COR-L47 (cell line): ENCODE measurements around the gene HECTD2.
"Not testable (repeated sequence)": the region's sequence is repeated elsewhere in the genome, so short reads cannot be mapped to it uniquely, and the experiment has no call there.

ENCODE experiments used
- DNase-seq: peaks from one replicate; lab custom pipeline; 2025; lab: John Stamatoyannopoulos, UW

Gene HECTD2

GRCh38 chr10:91409869-91410637 lies at the start of gene HECTD2:
Gene HECTD2, plus strand, starts transcription at chr10:91410344. Its CDS starts 95 bp downstream, at chr10:91410439.
- DNase-seq, result peak; percentile 50

- no peak for DNase-seq
These were observed 49.7 kb upstream of the HECTD2 start for GRCh38 chr10:91360461-91360860.

GRCh38 chr10:91365519-91365918 lies 44.6 kb upstream of the HECTD2 start:
- not testable (repeated sequence) for DNase-seq

GRCh38 chr10:91366704-91367103 lies 43.4 kb upstream of the HECTD2 start:
- DNase-seq, result no peak

GRCh38 chr10:91367127-91367531 lies 43.0 kb upstream of the HECTD2 start:
- DNase-seq, result no peak

- DNase-seq, result no peak
These were observed 42.6 kb upstream of the HECTD2 start for GRCh38 chr10:91367558-91367957.

GRCh38 chr10:91369978-91370589 lies 40.1 kb upstream of the HECTD2 start:
- not testable (repeated sequence) for DNase-seq

- DNase-seq, result no peak
These were observed 36.1 kb upstream of the HECTD2 start for GRCh38 chr10:91374052-91374451.

GRCh38 chr10:91378061-91378460 lies 32.1 kb upstream of the HECTD2 start:
- DNase-seq, result no peak

- DNase-seq, result no peak
These were observed 29.3 kb upstream of the HECTD2 start for GRCh38 chr10:91380873-91381256.

- DNase-seq, result no peak
These were observed 28.8 kb upstream of the HECTD2 start for GRCh38 chr10:91381257-91381891.

- DNase-seq, result no peak
These were observed 24.6 kb upstream of the HECTD2 start for GRCh38 chr10:91385306-91386085.

- DNase-seq, result peak; percentile 29
These were observed 20.3 kb upstream of the HECTD2 start for GRCh38 chr10:91389636-91390512.

- not testable (repeated sequence) for DNase-seq
These were observed 19.7 kb upstream of the HECTD2 start for GRCh38 chr10:91390513-91390825.

- no peak for DNase-seq
These were observed 18.2 kb upstream of the HECTD2 start for GRCh38 chr10:91391920-91392319.

- no peak for DNase-seq
These were observed 3.8 kb upstream of the HECTD2 start for GRCh38 chr10:91406322-91406721.

- peak; percentile 66 for DNase-seq
These were observed 875 bp upstream of the HECTD2 start for GRCh38 chr10:91409069-91409868.

GRCh38 chr10:91410638-91411371 lies 661 bp downstream of the HECTD2 start:
- DNase-seq, result no peak

GRCh38 chr10:91411621-91412020 lies 1.5 kb downstream of the HECTD2 start:
- no peak for DNase-seq
